Naive thymus-derived CD4-positive, alpha-beta T cell (primary cell): ENCODE results near the gene ADM5. TPM values are rescaled to one million over a fixed set of nuclear protein-coding genes. Genes with fewer than 3 reads are reported as not detected.
"Not testable (repeated sequence)": the region's sequence is repeated elsewhere in the genome, so short reads cannot be mapped to it uniquely, and the experiment has no call there.

ENCODE experiments used
- ATAC-seq: fragments of 150-1000 bp; cut with Tn5 transposase; 2 replicates; pipeline ENCODE4 v1.10.0; 2021; ENCODE audit warnings: mild to moderate bottlenecking, moderate library complexity
- CTCF ChIA-PET: fragments of 350-600 bp; sonication (Branson Sonifier 250); formaldehyde crosslinking; loops from one replicate; lab custom pipeline; 2021; ENCODE audit warnings: antibody characterized with exemption; lab: Charles Lee
- POLR2A ChIA-PET: fragments of 350-600 bp; sonication (Branson Sonifier 250); formaldehyde crosslinking; loops from one replicate; lab custom pipeline; 2021; ENCODE audit warnings: antibody characterized with exemption, inconsistent platforms; lab: Charles Lee
- DNase-seq, 9 donors: peaks; one replicate each; pipeline versions ENCODE4 v3.0.0 to v3.0.0-alpha.2; 2020 to 2022; ENCODE audit warnings: mixed read lengths in 1 of 9
- H3K27ac ChIP-seq: one replicate; pipeline ENCODE4 v1.7.0; 2013; ENCODE audit warnings: mild to moderate bottlenecking, low read depth, low read length, moderate library complexity
- H3K27me3 ChIP-seq, 2 donors: one replicate each; pipeline ENCODE4 v1.7.0; 2013; ENCODE audit warnings: low read length in 2 of 2, mild to moderate bottlenecking in 2 of 2, moderate library complexity in 2 of 2; ENCODE audit not compliant: control insufficient read depth in 2 of 2, insufficient read depth in 2 of 2
- H3K36me3 ChIP-seq, 3 experiments: 1 replicate in 2 of 3; 2 replicates in 1 of 3; pipeline ENCODE4 v1.7.0; 2013; ENCODE audit warnings: low read length in 3 of 3, mild to moderate bottlenecking in 3 of 3, moderate library complexity in 1 of 3; ENCODE audit not compliant: insufficient read depth in 3 of 3, control insufficient read depth in 2 of 3
- H3K4me1 ChIP-seq, 2 donors: one replicate each; pipeline ENCODE4 v1.7.0; 2013; ENCODE audit warnings: low read length in 2 of 2, mild to moderate bottlenecking in 2 of 2, moderate library complexity in 1 of 2; ENCODE audit not compliant: control insufficient read depth in 2 of 2, insufficient read depth in 2 of 2
- H3K4me3 ChIP-seq: 2 replicates; pipeline ENCODE4 v1.7.0; 2013; ENCODE audit warnings: mild to moderate bottlenecking, low read length
- H3K9me3 ChIP-seq, 3 experiments: 1 replicate in 2 of 3; 2 replicates in 1 of 3; pipeline ENCODE4 v1.7.0; 2013; ENCODE audit warnings: low read length in 3 of 3; ENCODE audit not compliant: control insufficient read depth in 2 of 3
- H3K27ac Mint-ChIP-seq, 9 donors: one replicate each; pipeline ENCODE4 v1.8.0; 2020 to 2022; ENCODE audit warnings: mixed read lengths in 9 of 9, mild to moderate bottlenecking in 8 of 9, moderate library complexity in 5 of 9, inconsistent platforms in 2 of 9
- H3K27me3 Mint-ChIP-seq, 5 donors: one replicate each; pipeline ENCODE4 v1.8.0; 2021 to 2022; ENCODE audit warnings: mixed read lengths in 5 of 5, mild to moderate bottlenecking in 1 of 5
- H3K36me3 Mint-ChIP-seq, 5 donors: one replicate each; pipeline ENCODE4 v1.8.0; 2020 to 2022; ENCODE audit warnings: mixed read lengths in 5 of 5, mild to moderate bottlenecking in 3 of 5, inconsistent platforms in 1 of 5
- H3K4me1 Mint-ChIP-seq, 7 donors: one replicate each; pipeline ENCODE4 v1.8.0; 2020 to 2022; ENCODE audit warnings: mixed read lengths in 7 of 7, mild to moderate bottlenecking in 3 of 7, inconsistent platforms in 1 of 7
- H3K4me3 Mint-ChIP-seq, 10 donors: one replicate each; pipeline ENCODE4 v1.8.0; 2020 to 2022; ENCODE audit warnings: mild to moderate bottlenecking in 10 of 10, mixed read lengths in 10 of 10, moderate library complexity in 6 of 10, inconsistent platforms in 2 of 10
- H3K9me3 Mint-ChIP-seq, 11 donors: one replicate each; pipeline ENCODE4 v1.8.0; 2020 to 2022; ENCODE audit warnings: mixed read lengths in 11 of 11, mild to moderate bottlenecking in 4 of 11, inconsistent platforms in 1 of 11, moderate library complexity in 1 of 11
- intact Hi-C, 2 donors: fragments of 100-400 bp; cut with micrococcal nuclease; formaldehyde crosslinking; loops; one replicate each; pipeline ENCODE4 v1.15.1; 2023
- polyA plus RNA-seq, 2 donors: library from polyadenylated mRNA; unstranded; fragments of 300-500 nt; fragmentation: Illumina TruSeq; gene quantifications; one replicate each; pipeline ENCODE4 v1.2.3, GENCODE V29; 2021
- total RNA-seq, 6 experiments: library from RNA in 5 of 6; stranded (reverse) in 5 of 6; gene quantifications; 1 replicate in 5 of 6; 2 replicates in 1 of 6; pipeline ENCODE4 v1.2.3 and lab custom pipeline; 2021 to 2026

ADM5 gene
- total and polyA plus RNA-seq, 7 experiments from 2014 or later = 0.34 to 7.5 (median 4.1) TPM; not detected in 1

DNA sequence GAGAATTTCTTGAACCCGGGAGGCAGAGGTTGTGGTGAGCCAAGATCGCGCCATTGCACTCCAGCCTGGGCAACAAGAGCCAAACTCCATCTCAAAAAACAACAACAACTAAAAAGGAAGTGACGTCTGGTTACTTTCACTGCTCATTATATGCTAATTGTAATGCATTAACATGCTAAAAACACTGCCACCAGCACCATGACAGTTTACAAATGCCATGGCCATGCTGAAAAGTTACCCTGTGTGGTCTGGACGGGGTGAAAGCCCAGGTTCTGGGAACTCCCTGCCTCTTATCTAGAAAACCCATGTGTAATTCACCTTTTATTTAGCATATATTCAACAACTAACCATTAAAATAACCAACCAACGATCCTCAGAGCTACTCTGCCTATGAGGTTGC, 29.6 kb downstream of the ADM5 start:
- Mint-ChIP-seq H3K4me1 (peaks cover 7 to 15% (median 11%) of the 10 kb centered on the region in 7 donors), H3K27ac (peak overlapping the region in 8 of 9 donors; percentile 8 to 97 (median 70)), H3K36me3 (peaks cover 0 to 24% (median 5%) of the 10 kb centered on the region in 5 donors), H3K9me3 (no peaks in the 10 kb centered on the region), H3K27me3 (no peaks in the 10 kb centered on the region), H3K4me3 (peak overlapping the region in 9 of 10 donors; percentile 31 to 95 (median 60))
- Histone ChIP-seq H3K9me3 (no peaks in the 10 kb centered on the region), H3K27ac (no peak overlapping the region), H3K4me3 (no peak overlapping the region), H3K27me3 (no peaks in the 10 kb centered on the region), H3K4me1 (peaks cover 6 to 9% of the 10 kb centered on the region in 2 donors), H3K36me3 (no peaks in the 10 kb centered on the region)
- DNase-seq (no peak), ATAC-seq (no peak)
- intact Hi-C loops = loop anchor here in 1 of 2 donors (5.0 kb wide), 1 partner anchor 173 kb away; no protein-coding TSS in a partner anchor
- POLR2A ChIA-PET = interaction anchor here (0.6 kb wide), 1 partner anchor 352 kb away, joined by 3 read pairs; no protein-coding TSS in a partner anchor
- CTCF ChIA-PET = interaction anchor here (0.7 kb wide), 1 partner anchor 216 kb away, joined by 3 read pairs; no protein-coding TSS in a partner anchor

DNA sequence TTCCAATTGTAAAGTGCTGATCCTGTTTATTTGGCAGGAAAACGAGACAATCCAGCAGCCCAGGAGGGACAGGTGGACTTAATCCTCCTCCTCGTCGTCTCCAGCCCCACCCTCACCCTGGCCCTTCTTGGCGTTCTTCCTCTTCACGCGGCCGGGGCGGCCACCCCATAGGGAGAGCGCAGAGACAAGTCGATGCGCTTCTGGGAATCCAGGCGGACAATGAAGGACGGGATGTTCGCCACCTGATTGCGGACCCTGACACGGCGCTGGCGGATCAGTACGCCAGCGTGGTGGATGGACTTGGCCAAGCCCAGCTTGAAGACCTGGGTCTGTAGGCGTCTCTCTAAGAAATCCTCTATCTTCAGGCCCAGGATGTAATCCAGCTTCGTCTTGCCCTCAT, 30.0 kb downstream of the ADM5 start:
- H3K27ac Mint-ChIP-seq = peak overlapping the region in 6 of 9 donors; percentile 2 to 97 (median 70)
- not testable (repeated sequence) for H3K9me3 ChIP-seq, H3K27ac ChIP-seq, H3K9me3 Mint-ChIP-seq, DNase-seq, H3K4me1 ChIP-seq, H3K4me3 ChIP-seq, H3K36me3 ChIP-seq, ATAC-seq, H3K27me3 ChIP-seq, H3K27me3 Mint-ChIP-seq
- intact Hi-C loops = loop anchor here in 1 of 2 donors (5.0 kb wide), 1 partner anchor 173 kb away; no protein-coding TSS in a partner anchor
- peaks cover 7 to 15% (median 11%) of the 10 kb centered on the region in 7 donors for H3K4me1 Mint-ChIP-seq
- ChIA-PET POLR2A (interaction anchor here (0.6 kb wide), 1 partner anchor 352 kb away, joined by 3 read pairs; no protein-coding TSS in a partner anchor), CTCF (interaction anchor here (0.7 kb wide), 1 partner anchor 216 kb away, joined by 3 read pairs; no protein-coding TSS in a partner anchor)
- H3K4me3 Mint-ChIP-seq = peak overlapping the region in 6 of 10 donors; percentile 6 to 95 (median 52)
- H3K36me3 Mint-ChIP-seq = peaks cover 0 to 27% (median 5%) of the 10 kb centered on the region in 5 donors

DNA sequence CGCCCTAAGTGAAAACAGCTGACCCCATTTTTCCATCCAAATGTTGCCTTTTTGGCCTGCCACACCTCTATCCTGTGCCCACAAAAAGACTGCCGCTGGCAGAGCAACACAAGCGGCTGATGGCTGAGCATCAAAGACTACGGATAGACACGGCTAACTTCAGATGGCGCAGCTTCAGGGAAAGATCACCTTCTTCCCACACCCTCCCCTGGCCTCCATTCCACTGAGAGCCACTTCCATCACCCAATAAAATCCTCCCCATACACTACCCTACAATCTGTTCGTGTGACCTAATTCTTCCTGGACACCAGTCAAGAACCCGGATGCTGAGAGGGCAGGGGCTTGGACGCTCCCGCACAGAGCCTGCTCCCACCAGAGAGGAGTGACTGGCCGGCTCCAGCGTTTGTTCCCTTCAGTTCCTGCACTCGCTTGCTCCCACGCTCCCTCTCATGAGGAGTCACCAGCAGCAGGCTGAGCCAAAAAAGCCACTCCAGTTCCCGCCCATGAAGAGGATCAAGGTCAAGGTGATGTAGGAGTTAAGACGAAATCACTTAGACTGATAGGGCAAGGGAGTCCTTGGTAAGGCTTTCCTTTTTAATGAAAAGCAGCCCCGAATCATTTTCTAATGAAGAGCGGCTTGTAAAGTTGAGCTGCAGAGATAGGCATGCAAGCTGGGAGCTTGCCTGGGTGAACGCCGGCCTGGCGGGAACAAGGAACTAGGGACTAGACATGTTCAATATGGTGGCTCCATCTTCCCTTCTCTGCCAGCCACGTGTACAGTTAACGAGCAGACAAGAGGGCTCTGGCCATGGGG, 38.0 kb downstream of the ADM5 start:
- Mint-ChIP-seq H3K4me3 (no peak overlapping the region), H3K4me1 (peaks cover 0 to 4% (median 0%) of the 10 kb centered on the region in 7 donors), H3K36me3 (peaks cover 0 to 40% (median 22%) of the 10 kb centered on the region in 5 donors), H3K27ac (no peak overlapping the region), H3K27me3 (no peaks in the 10 kb centered on the region), H3K9me3 (peaks cover 0 to 1% (median 0%) of the 10 kb centered on the region in 11 donors)
- ChIA-PET CTCF (no interaction called here), POLR2A (no interaction called here)
- Histone ChIP-seq H3K27me3 (no peaks in the 10 kb centered on the region), H3K36me3 (no peaks in the 10 kb centered on the region), H3K27ac (no peak overlapping the region), H3K4me3 (no peak overlapping the region), H3K9me3 (no peaks in the 10 kb centered on the region), H3K4me1 (no peaks in the 10 kb centered on the region)
- DNase-seq (no peak), ATAC-seq (no peak)
- intact Hi-C loops = no loop called here

DNA sequence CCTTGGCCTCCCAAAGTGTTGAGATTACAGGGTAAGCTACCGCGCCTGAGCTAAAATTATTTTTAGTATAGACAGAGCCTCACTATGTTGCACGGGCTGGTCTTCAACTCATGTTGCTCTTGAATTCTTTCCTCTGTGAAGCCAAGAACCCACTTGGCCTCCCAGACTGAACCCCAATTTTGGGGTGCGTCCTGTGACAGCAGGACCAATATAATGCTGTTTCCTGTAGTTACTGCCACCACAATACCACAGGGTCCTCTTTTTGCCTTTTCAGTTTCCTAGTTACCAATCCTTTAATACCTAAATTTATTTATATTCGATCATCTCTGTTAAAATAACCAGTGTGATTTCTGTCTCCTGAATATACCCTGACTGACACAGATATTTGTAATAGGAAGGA, 40.8 kb downstream of the ADM5 start:
- DNase-seq (no peak), ATAC-seq (no peak)
- ChIA-PET CTCF (interaction anchor here (0.7 to 1.0 kb wide), 2 partner anchors 13 to 14 kb away, joined by 3 read pairs; no protein-coding TSS in a partner anchor), POLR2A (no interaction called here)
- no peak overlapping the region for H3K27ac Mint-ChIP-seq
- no peak overlapping the region for H3K4me3 Mint-ChIP-seq
- Histone ChIP-seq H3K9me3 (no peaks in the 10 kb centered on the region), H3K36me3 (no peaks in the 10 kb centered on the region), H3K4me1 (no peaks in the 10 kb centered on the region), H3K27me3 (no peaks in the 10 kb centered on the region), H3K4me3 (no peak overlapping the region), H3K27ac (no peak overlapping the region)
- peaks cover 0 to 3% (median 0%) of the 10 kb centered on the region in 7 donors for H3K4me1 Mint-ChIP-seq
- no peaks in the 10 kb centered on the region for H3K27me3 Mint-ChIP-seq
- peaks cover 0 to 24% (median 18%) of the 10 kb centered on the region in 5 donors for H3K36me3 Mint-ChIP-seq
- intact Hi-C loops = no loop called here
- peaks cover 0 to 1% (median 0%) of the 10 kb centered on the region in 11 donors for H3K9me3 Mint-ChIP-seq

DNA sequence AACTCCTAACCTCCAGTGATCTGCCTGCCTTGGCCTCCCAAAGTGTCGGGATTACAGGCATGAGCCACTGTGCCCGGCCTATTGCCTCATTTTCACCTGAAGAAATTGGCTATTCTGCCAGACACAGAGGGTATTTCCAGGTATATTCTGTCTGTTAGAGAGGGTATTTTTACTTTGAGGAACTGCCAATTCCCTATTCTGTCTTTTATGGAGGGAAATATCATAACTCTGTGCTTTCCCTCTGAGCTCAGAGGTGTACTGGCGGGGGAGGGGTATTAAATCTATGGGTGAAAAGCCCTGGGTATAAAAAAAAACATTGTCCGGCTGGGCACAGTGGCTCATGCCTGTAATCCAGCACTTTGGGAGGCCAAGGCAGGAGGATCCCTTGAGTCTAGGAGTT, 48.9 kb downstream of the ADM5 start:
- Histone ChIP-seq H3K4me1 (no peaks in the 10 kb centered on the region), H3K4me3 (no peak overlapping the region), H3K27ac (no peak overlapping the region), H3K9me3 (no peaks in the 10 kb centered on the region), H3K36me3 (no peaks in the 10 kb centered on the region), H3K27me3 (no peaks in the 10 kb centered on the region)
- POLR2A ChIA-PET = no interaction called here
- DNase-seq (no peak), ATAC-seq (no peak)
- no peak overlapping the region for H3K4me3 Mint-ChIP-seq
- peaks cover 3 to 10% (median 5%) of the 10 kb centered on the region in 7 donors for H3K4me1 Mint-ChIP-seq
- CTCF ChIA-PET = interaction anchor here (0.7 kb wide), 1 partner anchor 107 kb away, joined by 3 read pairs; no protein-coding TSS in a partner anchor
- H3K27ac Mint-ChIP-seq = no peak overlapping the region
- no peaks in the 10 kb centered on the region for H3K27me3 Mint-ChIP-seq
- H3K9me3 Mint-ChIP-seq = no peaks in the 10 kb centered on the region
- H3K36me3 Mint-ChIP-seq = peaks cover 0 to 3% (median 0%) of the 10 kb centered on the region in 5 donors
- intact Hi-C loops = no loop called here

DNA sequence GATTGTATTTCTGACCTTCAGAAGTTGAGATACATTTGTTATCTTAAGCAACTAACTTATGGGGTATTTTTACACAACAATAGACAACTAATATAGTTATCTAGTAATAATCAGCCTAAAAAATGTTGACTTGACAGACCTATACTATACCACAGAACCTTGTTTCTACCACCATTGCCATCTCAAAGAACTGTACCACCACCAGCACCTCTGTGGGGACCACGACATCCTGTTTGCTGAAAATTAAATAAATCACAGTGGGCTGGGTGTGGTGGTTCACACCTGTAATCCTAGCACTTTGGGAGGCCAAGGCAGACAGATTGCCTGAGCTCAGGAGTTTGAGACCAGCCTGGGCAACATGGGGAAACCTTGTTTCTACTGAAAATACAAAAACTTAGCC, 49.7 kb downstream of the ADM5 start:
- Histone ChIP-seq H3K36me3 (no peaks in the 10 kb centered on the region), H3K27me3 (no peaks in the 10 kb centered on the region), H3K4me1 (no peaks in the 10 kb centered on the region), H3K27ac (no peak overlapping the region), H3K4me3 (no peak overlapping the region), H3K9me3 (no peaks in the 10 kb centered on the region)
- DNase-seq = no peak
- CTCF ChIA-PET = interaction anchor here (0.7 kb wide), 1 partner anchor 106 kb away, joined by 3 read pairs; no protein-coding TSS in a partner anchor
- H3K36me3 Mint-ChIP-seq = peaks cover 0 to 3% (median 0%) of the 10 kb centered on the region in 5 donors
- POLR2A ChIA-PET = no interaction called here
- H3K9me3 Mint-ChIP-seq = no peaks in the 10 kb centered on the region
- H3K4me1 Mint-ChIP-seq = peaks cover 3 to 10% (median 5%) of the 10 kb centered on the region in 7 donors
- H3K27ac Mint-ChIP-seq = peak overlapping the region in 1 of 9 donors; percentile 59
- H3K27me3 Mint-ChIP-seq = no peaks in the 10 kb centered on the region
- intact Hi-C loops = no loop called here
- no peak for ATAC-seq
- no peak overlapping the region for H3K4me3 Mint-ChIP-seq
